Astrocyte of the cerebellum (primary cell): Measurements from ENCODE around the gene C1QC.

ENCODE experiments used
- DNase-seq: peaks from one replicate; pipeline ENCODE4 v3.0.0-alpha.2; 2011; ENCODE audit warnings: low read depth
- H3K4me3 ChIP-seq: 2 replicates; pipeline ENCODE4 v1.5.1; 2011; ENCODE audit warnings: mild to moderate bottlenecking, low read depth, low read length, moderate library complexity
- CTCF ChIP-seq: IDR thresholded peaks from 2 replicates; pipeline ENCODE4 v1.5.1; 2012; ENCODE audit warnings: low read length, low read depth, moderate library complexity, mild to moderate bottlenecking; ENCODE audit errors: missing control alignments
- in situ Hi-C: cut with HindIII; loops from 2 replicates; pipeline ENCODE4 v1.10.0; 2017; ENCODE audit warnings: low sequenced_read_pairs

Gene C1QC

GRCh38 chr1:22615886-22616285 is 27.5 kb upstream of the C1QC start:
- in situ Hi-C loops: no loop called here
- no peak overlapping the region for H3K4me3 ChIP-seq
- DNase-seq: no peak
- TF ChIP-seq CTCF: no peak

GRCh38 chr1:22616571-22616970 is 26.9 kb upstream of the C1QC start:
- no peak for DNase-seq
- in situ Hi-C loops: no loop called here
- no peak for TF ChIP-seq CTCF
- no peak overlapping the region for H3K4me3 ChIP-seq

- no peak for DNase-seq
- TF ChIP-seq CTCF: no peak
- in situ Hi-C loops: no loop called here
- no peak overlapping the region for H3K4me3 ChIP-seq
Measured at GRCh38 chr1:22618056-22618455, 25.4 kb upstream of the C1QC start.

GRCh38 chr1:22619252-22619651 is 24.2 kb upstream of the C1QC start:
- no peak overlapping the region for H3K4me3 ChIP-seq
- in situ Hi-C loops: no loop called here
- TF ChIP-seq CTCF: no peak

GRCh38 chr1:22619798-22620197 is 23.6 kb upstream of the C1QC start:
- no peak overlapping the region for H3K4me3 ChIP-seq
- in situ Hi-C loops: no loop called here
- no peak for DNase-seq
- TF ChIP-seq CTCF: no peak

More at GRCh38 chr1:22619252-22619651, 24.2 kb upstream of the C1QC start:
- DNase-seq: no peak

- no peak for TF ChIP-seq CTCF
- in situ Hi-C loops: no loop called here
- DNase-seq: no peak
- no peak overlapping the region for H3K4me3 ChIP-seq
Measured at GRCh38 chr1:22621761-22622160, 21.7 kb upstream of the C1QC start.
